Subcutaneous abdominal adipose tissue (tissue), 5 donors: Measurements from ENCODE around the gene KRTAP5-2.
A peak's percentile ranks its signal among the peaks of the same experiment; 100 is the strongest.

Source experiments
- H3K27ac ChIP-seq: one replicate; pipeline ENCODE4 v1.7.0; 2013; ENCODE audit warnings: low read depth, mild to moderate bottlenecking, inconsistent platforms, low read length, moderate library complexity
- H3K27me3 ChIP-seq, 5 donors: one replicate each; pipeline ENCODE4 v1.7.0; 2013; ENCODE audit warnings: low read length in 5 of 5, inconsistent platforms in 1 of 5; ENCODE audit not compliant: control insufficient read depth in 5 of 5, insufficient read depth in 4 of 5
- H3K36me3 ChIP-seq, 5 donors: one replicate each; pipeline ENCODE4 v1.7.0; 2013; ENCODE audit warnings: low read length in 5 of 5; ENCODE audit not compliant: control insufficient read depth in 5 of 5, insufficient read depth in 5 of 5
- H3K4me1 ChIP-seq, 5 donors: one replicate each; pipeline ENCODE4 v1.7.0; 2013; ENCODE audit warnings: low read length in 5 of 5, mild to moderate bottlenecking in 3 of 5, moderate library complexity in 1 of 5; ENCODE audit not compliant: control insufficient read depth in 5 of 5, insufficient read depth in 5 of 5
- H3K4me3 ChIP-seq, 5 donors: one replicate each; pipeline ENCODE4 v1.7.0; 2013; ENCODE audit warnings: low read length in 5 of 5, low read depth in 1 of 5
- H3K9ac ChIP-seq, 5 donors: one replicate each; pipeline ENCODE4 v1.7.0; 2013; ENCODE audit warnings: low read length in 5 of 5, mild to moderate bottlenecking in 4 of 5, moderate library complexity in 3 of 5
- H3K9me3 ChIP-seq, 5 donors: one replicate each; pipeline ENCODE4 v1.7.0; 2013; ENCODE audit warnings: low read length in 5 of 5; ENCODE audit not compliant: control insufficient read depth in 5 of 5
- donor health status: healthy.
- donor health status: healthy.
- donor health status: healthy.
- donor health status: healthy.
- donor health status: healthy.

Gene KRTAP5-2

DNA sequence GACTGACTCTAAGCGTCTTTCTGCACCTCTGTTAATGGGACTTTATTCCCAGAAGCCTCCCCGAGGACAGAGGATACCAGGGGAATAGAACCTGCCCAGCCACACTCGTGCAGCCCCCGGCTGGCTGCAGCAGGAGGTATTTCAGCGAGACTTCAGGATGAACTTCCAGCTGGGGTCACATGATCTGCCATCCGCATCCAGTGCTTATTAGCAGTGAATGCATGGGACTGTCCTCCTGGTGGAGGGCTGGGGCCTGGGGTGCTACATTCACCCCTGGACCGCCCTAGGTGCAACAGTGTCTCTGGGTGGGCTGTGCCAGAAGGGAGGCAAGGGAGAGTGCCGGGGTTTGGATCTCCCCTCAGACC lies 27.6 kb downstream of the KRTAP5-2 start:
- H3K27me3 ChIP-seq: no peaks in the 10 kb centered on the region
- H3K9ac ChIP-seq: peak overlapping the region in 3 of 5 donors; percentile 2 to 84 (median 26)
- peak overlapping the region in 4 of 5 donors; percentile 32 to 74 (median 64) for H3K4me3 ChIP-seq
- peaks cover 2 to 49% (median 43%) of the 10 kb centered on the region in 5 donors for H3K4me1 ChIP-seq
- peaks cover 0 to 11% (median 1%) of the 10 kb centered on the region in 5 donors for H3K36me3 ChIP-seq
- H3K9me3 ChIP-seq: no peaks in the 10 kb centered on the region
- H3K27ac ChIP-seq: no peak overlapping the region

DNA sequence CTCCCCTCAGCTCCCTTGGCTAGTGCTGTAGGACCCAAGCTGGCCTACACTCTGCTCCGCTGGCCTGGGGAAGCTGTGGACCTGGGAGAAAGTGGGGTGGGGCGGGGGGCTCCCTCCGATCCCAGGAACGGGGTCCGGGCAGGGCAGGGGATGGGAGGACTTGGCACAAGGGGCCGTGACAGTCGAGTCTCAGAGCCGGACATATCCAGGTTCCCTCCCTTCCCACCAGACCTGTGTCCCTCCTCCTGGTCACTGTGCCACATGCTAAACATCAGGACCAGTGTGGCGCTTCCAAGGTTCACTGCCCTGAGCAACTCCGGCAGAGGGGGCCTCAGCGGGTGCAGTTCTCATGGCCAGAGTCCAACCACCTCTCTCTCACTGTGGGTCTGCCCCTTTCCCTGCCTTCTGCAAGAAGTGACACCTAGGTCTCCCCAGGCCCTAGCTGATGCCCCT lies 28.1 kb downstream of the KRTAP5-2 start:
- Histone ChIP-seq H3K9ac (peak overlapping the region in 1 of 5 donors; percentile 2), H3K4me1 (peaks cover 2 to 54% (median 44%) of the 10 kb centered on the region in 5 donors), H3K36me3 (peaks cover 0 to 16% (median 4%) of the 10 kb centered on the region in 5 donors), H3K4me3 (peak overlapping the region in 1 of 5 donors; percentile 74), H3K27me3 (no peaks in the 10 kb centered on the region), H3K27ac (no peak overlapping the region), H3K9me3 (no peaks in the 10 kb centered on the region)

DNA sequence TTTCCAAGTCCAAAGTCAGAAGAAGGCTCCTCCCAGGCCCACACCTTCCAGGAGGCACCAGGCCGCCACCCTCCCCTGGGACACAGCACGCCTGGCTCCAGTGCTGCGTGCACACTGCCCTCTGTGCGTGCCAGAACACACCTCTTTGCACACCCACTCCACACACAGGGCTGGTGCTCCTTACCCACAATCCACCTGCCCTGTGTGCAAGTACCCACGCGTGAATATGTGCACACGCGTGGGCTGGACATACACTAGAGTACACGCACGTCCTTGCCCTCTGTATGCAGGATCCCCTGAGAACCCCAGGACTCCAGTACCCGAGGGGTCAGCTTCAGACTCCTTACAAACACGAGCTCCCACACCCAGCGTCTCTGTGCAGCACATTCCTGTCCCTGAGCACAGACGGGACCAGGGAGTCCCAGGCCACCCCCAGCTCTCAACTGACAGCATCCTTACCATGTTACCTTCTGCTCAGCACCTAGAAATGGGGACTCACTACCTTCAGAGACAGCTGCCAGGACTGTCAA lies 28.8 kb downstream of the KRTAP5-2 start:
- Histone ChIP-seq H3K4me1 (peaks cover 2 to 59% (median 45%) of the 10 kb centered on the region in 5 donors), H3K9me3 (no peaks in the 10 kb centered on the region), H3K27me3 (no peaks in the 10 kb centered on the region), H3K27ac (no peak overlapping the region), H3K9ac (no peak overlapping the region), H3K4me3 (no peak overlapping the region), H3K36me3 (peaks cover 0 to 19% (median 4%) of the 10 kb centered on the region in 5 donors)

DNA sequence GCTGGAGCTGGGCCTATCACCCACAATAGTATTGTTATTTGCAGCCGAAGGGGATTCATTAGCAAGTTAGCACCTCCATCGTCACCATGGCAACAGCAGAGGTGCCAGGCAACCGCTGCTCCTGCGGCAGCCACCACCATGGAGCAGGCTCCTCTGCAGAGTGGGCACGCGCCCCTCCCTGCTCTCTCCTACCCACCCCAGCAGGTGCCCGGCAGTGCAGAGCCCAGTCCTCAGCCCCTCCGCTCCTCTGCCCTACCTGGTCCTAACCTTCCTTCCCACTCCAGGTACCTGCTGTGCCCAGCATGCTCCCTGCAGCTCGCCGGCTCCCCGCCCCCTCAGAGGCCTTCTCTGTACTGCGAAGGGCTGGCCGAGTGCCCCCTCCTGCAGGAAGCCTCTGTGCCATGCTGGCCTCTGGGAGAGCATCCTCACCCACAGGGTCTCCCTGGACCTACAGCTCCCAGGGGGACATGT lies 29.6 kb downstream of the KRTAP5-2 start:
- Histone ChIP-seq H3K4me3 (no peak overlapping the region), H3K27me3 (no peaks in the 10 kb centered on the region), H3K27ac (no peak overlapping the region), H3K9me3 (no peaks in the 10 kb centered on the region), H3K4me1 (peaks cover 2 to 58% (median 37%) of the 10 kb centered on the region in 5 donors), H3K9ac (no peak overlapping the region), H3K36me3 (peaks cover 0 to 26% (median 7%) of the 10 kb centered on the region in 5 donors)

GRCh38 chr11:1567721-1568100 lies 30.4 kb downstream of the KRTAP5-2 start:
- Histone ChIP-seq H3K27me3 (no peaks in the 10 kb centered on the region), H3K4me1 (peaks cover 2 to 58% (median 34%) of the 10 kb centered on the region in 5 donors), H3K36me3 (peaks cover 0 to 30% (median 9%) of the 10 kb centered on the region in 5 donors), H3K4me3 (no peak overlapping the region), H3K9me3 (no peaks in the 10 kb centered on the region), H3K27ac (no peak overlapping the region), H3K9ac (no peak overlapping the region)

DNA sequence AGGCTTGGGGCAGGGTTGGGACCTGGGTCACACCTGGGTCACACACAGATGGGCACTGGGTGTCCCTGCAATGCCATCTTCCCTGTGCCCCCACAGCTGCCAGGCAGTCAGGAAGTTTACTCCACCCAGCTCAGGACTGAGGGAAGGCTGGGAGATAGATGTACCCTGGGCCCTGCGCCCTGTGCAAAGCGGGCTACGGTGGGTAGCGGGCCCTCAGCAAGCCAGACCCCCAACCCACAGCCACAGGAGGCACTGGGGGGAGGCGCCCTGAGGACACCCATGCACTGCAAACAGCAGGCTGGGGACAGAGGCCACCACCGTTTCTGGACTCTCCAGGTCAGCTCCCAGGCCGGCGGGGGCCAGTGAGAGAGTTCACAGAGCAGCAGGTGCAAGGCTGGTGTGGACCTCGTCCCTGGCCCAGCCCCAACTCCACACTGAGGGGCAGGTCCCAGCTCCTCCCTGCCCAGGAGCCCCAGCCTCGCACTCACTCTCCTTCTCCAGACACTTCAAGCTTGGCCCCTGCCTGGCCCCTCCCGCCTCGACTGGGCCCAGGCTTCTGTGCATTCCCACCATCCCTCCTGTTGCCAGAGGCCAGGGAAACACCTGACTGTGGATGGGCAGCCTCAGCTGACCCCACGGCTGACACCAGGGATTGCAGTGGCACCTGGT lies 30.9 kb downstream of the KRTAP5-2 start:
- H3K27me3 ChIP-seq: no peaks in the 10 kb centered on the region
- peaks cover 2 to 61% (median 37%) of the 10 kb centered on the region in 5 donors for H3K4me1 ChIP-seq
- no peak overlapping the region for H3K4me3 ChIP-seq
- no peak overlapping the region for H3K27ac ChIP-seq
- no peak overlapping the region for H3K9ac ChIP-seq
- peaks cover 0 to 34% (median 10%) of the 10 kb centered on the region in 5 donors for H3K36me3 ChIP-seq
- H3K9me3 ChIP-seq: no peaks in the 10 kb centered on the region

DNA sequence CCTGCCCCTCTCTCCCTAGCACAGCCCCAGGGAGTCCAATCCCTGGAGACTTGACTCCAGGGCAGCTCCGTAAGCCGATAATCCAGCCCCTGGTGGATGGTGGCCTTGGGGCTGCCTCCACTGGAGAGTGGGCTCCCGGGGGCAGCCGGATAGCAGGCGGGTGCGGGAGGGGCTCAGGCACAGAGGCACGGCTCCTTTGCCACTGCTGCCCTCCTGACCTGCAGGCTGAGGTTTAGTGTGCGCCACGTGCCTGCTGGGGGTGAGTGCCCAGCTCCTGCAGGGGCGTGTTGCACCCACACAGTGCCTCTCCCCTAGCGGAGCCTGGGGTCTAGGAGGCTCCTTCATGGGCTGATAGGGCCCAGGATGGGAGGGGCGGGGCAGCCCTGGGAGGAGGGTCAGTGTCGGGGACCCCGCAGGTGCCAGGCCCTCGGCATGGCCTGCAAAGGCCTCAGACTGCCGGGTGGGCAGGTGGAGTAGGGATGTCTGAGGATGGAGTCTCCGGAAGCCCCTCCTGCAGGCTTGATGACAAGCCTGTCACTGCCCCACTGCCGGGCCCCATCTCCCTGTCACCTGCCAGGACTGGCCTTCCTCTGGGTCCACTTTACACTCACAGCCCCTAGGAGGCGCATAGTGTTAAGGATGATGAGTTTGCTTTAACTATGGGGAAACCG lies 31.6 kb downstream of the KRTAP5-2 start:
- H3K27me3 ChIP-seq: no peaks in the 10 kb centered on the region
- H3K36me3 ChIP-seq: peaks cover 0 to 38% (median 10%) of the 10 kb centered on the region in 5 donors
- H3K4me1 ChIP-seq: peaks cover 2 to 68% (median 43%) of the 10 kb centered on the region in 5 donors
- no peak overlapping the region for H3K27ac ChIP-seq
- H3K9ac ChIP-seq: no peak overlapping the region
- H3K4me3 ChIP-seq: no peak overlapping the region
- H3K9me3 ChIP-seq: no peaks in the 10 kb centered on the region

DNA sequence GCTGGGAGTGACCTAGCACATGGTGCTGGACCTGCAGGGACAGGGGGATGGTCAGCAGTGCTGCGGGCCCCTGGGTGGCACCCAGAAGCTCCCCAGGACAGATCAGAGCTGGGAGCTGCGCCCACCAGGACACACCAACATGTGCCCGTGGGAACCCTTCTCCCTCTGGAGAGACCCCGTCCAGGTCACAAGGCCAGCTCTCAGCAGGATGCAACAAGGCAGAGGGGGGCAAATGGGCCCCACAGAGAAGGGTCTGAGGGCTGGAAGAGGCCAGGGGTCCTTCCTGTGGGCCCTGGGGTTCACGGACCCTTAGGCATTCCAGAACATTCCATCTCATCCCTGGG lies 32.2 kb downstream of the KRTAP5-2 start:
- no peak overlapping the region for H3K4me3 ChIP-seq
- peaks cover 0 to 44% (median 10%) of the 10 kb centered on the region in 5 donors for H3K36me3 ChIP-seq
- H3K4me1 ChIP-seq: peaks cover 2 to 65% (median 38%) of the 10 kb centered on the region in 5 donors
- no peaks in the 10 kb centered on the region for H3K9me3 ChIP-seq
- H3K9ac ChIP-seq: no peak overlapping the region
- no peaks in the 10 kb centered on the region for H3K27me3 ChIP-seq
- H3K27ac ChIP-seq: no peak overlapping the region

- peak overlapping the region in 1 of 5 donors; percentile 29 for H3K9ac ChIP-seq
- H3K4me3 ChIP-seq: no peak overlapping the region
- peaks cover 0 to 64% (median 32%) of the 10 kb centered on the region in 5 donors for H3K4me1 ChIP-seq
- peaks cover 0 to 48% (median 12%) of the 10 kb centered on the region in 5 donors for H3K36me3 ChIP-seq
- H3K9me3 ChIP-seq: no peaks in the 10 kb centered on the region
- no peaks in the 10 kb centered on the region for H3K27me3 ChIP-seq
- H3K27ac ChIP-seq: no peak overlapping the region
Measured at GRCh38 chr11:1565173-1565903, 32.8 kb downstream of the KRTAP5-2 start.
